ENCODE results near the gene GRM7. TPM values are rescaled to one million over a fixed set of nuclear protein-coding genes. Genes with fewer than 3 reads are reported as not detected.

GRM7 gene
- total RNA-seq, 1 experiment from 2014 or later, result 0.28 TPM

DNA sequence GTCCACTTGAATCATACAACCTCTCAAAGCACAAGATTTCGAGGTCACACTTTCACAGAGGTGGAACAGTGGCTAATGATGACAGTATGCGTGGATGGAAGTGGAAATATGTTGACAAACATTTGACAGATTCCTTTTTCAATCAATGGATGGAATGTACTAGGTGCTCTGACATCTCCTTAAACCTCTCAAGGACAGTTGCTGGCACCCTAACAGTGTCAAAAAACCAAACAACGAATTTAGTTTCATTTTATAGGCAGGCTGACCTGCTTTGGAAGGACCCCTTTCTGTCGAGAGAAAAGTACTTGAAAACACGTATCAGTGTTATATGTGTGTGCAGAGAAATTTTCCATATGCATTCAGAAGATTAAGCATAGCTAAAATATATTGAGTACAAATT, 861.0 kb downstream of the GRM7 start:
- Histone ChIP-seq H2BK12ac (ENCODE audit: insufficient read length, low read depth, low read length) (no peak overlapping the region), H3K4ac (ENCODE audit: low read depth, low read length) (no peak overlapping the region), H2AFZ (ENCODE audit: low read length) (no peak overlapping the region), H3K9me3 (ENCODE audit: control insufficient read depth, low read depth, low read length) (no peaks in the 10 kb centered on the region), H2BK120ac (ENCODE audit: low read depth, low read length, poor library complexity, severe bottlenecking) (no peak overlapping the region), H3K27me3 (ENCODE audit: insufficient read depth, low read length) (no peaks in the 10 kb centered on the region), H3K14ac (ENCODE audit: insufficient read depth, low read length) (no peak overlapping the region), H3K4me1 (ENCODE audit: insufficient read depth, low read length) (no peaks in the 10 kb centered on the region), H4K5ac (ENCODE audit: insufficient read length, low read depth, low read length) (no peak overlapping the region), H3K23me2 (ENCODE audit: insufficient read length, low read depth, low read length, poor library complexity, severe bottlenecking) (no peaks in the 10 kb centered on the region), H3K23ac (ENCODE audit: insufficient read length, low read depth, low read length) (no peak overlapping the region), H3K79me2 (ENCODE audit: insufficient read depth, low read length) (no peaks in the 10 kb centered on the region), H3K56ac (ENCODE audit: insufficient read length, low read depth, low read length) (no peak overlapping the region), H2BK5ac (ENCODE audit: insufficient read length, low read length) (no peak overlapping the region), H2AK5ac (ENCODE audit: insufficient read length, low read length) (no peak overlapping the region), H3K18ac (ENCODE audit: insufficient read length, low read depth, low read length) (no peak overlapping the region), H3K79me1 (ENCODE audit: insufficient read depth, low read depth, low read length, poor library complexity, severe bottlenecking) (no peaks in the 10 kb centered on the region), H2BK20ac (ENCODE audit: low read depth, low read length, poor library complexity, severe bottlenecking) (no peak overlapping the region), H3K4me2 (ENCODE audit: insufficient read depth, insufficient read length, low read length) (no peak overlapping the region), H4K20me1 (ENCODE audit: control insufficient read depth, insufficient read depth, insufficient read length) (no peaks in the 10 kb centered on the region), H3K27ac (ENCODE audit: insufficient read length, low read depth, low read length) (no peak overlapping the region), H2BK15ac (ENCODE audit: low read depth, low read length) (no peak overlapping the region), H3T11ph (ENCODE audit: low read length) (no peak overlapping the region), H4K8ac (replicated peaks; ENCODE audit: insufficient read length, low read depth, low read length) (no peak overlapping the region), H3K9ac (ENCODE audit: extremely low read depth, insufficient read length, low read length) (no peak overlapping the region), H4K91ac (ENCODE audit: insufficient read length, low read depth, low read length) (no peak overlapping the region)
- no peak for DNase-seq
- no peaks in the 10 kb centered on the region for H3K27me3 Mint-ChIP-seq (ENCODE audit: low read depth)
- no CpG with 5 or more reads among the region's 5 CpGs for WGBS (ENCODE audit: extremely low coverage, insufficient read length, low lambda C conversion rate)
- H3K4me3 Mint-ChIP-seq, result no peak overlapping the region
- TF ChIP-seq, protein P1, sequence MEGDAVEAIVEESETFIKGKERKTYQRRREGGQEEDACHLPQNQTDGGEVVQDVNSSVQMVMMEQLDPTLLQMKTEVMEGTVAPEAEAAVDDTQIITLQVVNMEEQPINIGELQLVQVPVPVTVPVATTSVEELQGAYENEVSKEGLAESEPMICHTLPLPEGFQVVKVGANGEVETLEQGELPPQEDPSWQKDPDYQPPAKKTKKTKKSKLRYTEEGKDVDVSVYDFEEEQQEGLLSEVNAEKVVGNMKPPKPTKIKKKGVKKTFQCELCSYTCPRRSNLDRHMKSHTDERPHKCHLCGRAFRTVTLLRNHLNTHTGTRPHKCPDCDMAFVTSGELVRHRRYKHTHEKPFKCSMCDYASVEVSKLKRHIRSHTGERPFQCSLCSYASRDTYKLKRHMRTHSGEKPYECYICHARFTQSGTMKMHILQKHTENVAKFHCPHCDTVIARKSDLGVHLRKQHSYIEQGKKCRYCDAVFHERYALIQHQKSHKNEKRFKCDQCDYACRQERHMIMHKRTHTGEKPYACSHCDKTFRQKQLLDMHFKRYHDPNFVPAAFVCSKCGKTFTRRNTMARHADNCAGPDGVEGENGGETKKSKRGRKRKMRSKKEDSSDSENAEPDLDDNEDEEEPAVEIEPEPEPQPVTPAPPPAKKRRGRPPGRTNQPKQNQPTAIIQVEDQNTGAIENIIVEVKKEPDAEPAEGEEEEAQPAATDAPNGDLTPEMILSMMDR (conservative IDR thresholded peaks at IDR 0.05), result no peak
- H3K27ac Mint-ChIP-seq, result no peak overlapping the region
- peaks cover 9 to 12% of the 10 kb centered on the region in 2 experiments for H3K4me1 Mint-ChIP-seq
- no peaks in the 10 kb centered on the region for H3K36me3 Mint-ChIP-seq (ENCODE audit: insufficient read depth in 1 of 3, low read depth in 3 of 3)
- no peaks in the 10 kb centered on the region for H3K9me3 Mint-ChIP-seq
